Measurements from ENCODE around the gene TRPC3.

Gene TRPC3

GRCh38 chr4:121838136-121838535 lies 113.7 kb downstream of the TRPC3 start:
- no peak for ATAC-seq
- TF ChIP-seq ZFP30 (CRISPR knock-in tag; IDR thresholded peaks at IDR 0.05) (no peak), TSHZ2 (CRISPR knock-in tag; IDR thresholded peaks at IDR 0.05) (no peak), PATZ1 (CRISPR knock-in tag; IDR thresholded peaks at IDR 0.05; ENCODE audit: borderline replicate concordance) (no peak), CSDC2 (CRISPR knock-in tag; IDR thresholded peaks at IDR 0.05) (no peak), RARB (CRISPR knock-in tag; IDR thresholded peaks at IDR 0.05) (no peak), ARNTL (CRISPR knock-in tag; IDR thresholded peaks at IDR 0.05; ENCODE audit: borderline replicate concordance, low read depth) (no peak), ZC3H10 (CRISPR knock-in tag; IDR thresholded peaks at IDR 0.05) (no peak), POU6F1 (CRISPR knock-in tag; IDR thresholded peaks at IDR 0.05; ENCODE audit: borderline replicate concordance, low read depth) (no peak), CREB5 (CRISPR knock-in tag; IDR thresholded peaks at IDR 0.05; ENCODE audit: low read depth) (no peak), BACH2 (CRISPR knock-in tag; IDR thresholded peaks at IDR 0.05; ENCODE audit: borderline replicate concordance) (no peak), CSRNP3 (CRISPR knock-in tag; IDR thresholded peaks at IDR 0.05) (no peak), GLIS3 (CRISPR knock-in tag; IDR thresholded peaks at IDR 0.05) (no peak), ZNF70 (CRISPR knock-in tag; IDR thresholded peaks at IDR 0.05) (no peak), TCF4 (CRISPR knock-in tag; IDR thresholded peaks at IDR 0.05; ENCODE audit: borderline replicate concordance) (no peak), ESRRG (CRISPR knock-in tag; IDR thresholded peaks at IDR 0.05) (no peak), SNAI2 (CRISPR knock-in tag; IDR thresholded peaks at IDR 0.05) (no peak), OSR1 (CRISPR knock-in tag; IDR thresholded peaks at IDR 0.05) (no peak), ZFP3 (CRISPR knock-in tag; IDR thresholded peaks at IDR 0.05) (no peak), PPARA (CRISPR knock-in tag; IDR thresholded peaks at IDR 0.05; ENCODE audit: borderline replicate concordance) (no peak)

GRCh38 chr4:121829511-121829910 lies 122.3 kb downstream of the TRPC3 start:
- TF ChIP-seq GLIS3 (CRISPR knock-in tag; IDR thresholded peaks at IDR 0.05) (no peak), PPARA (CRISPR knock-in tag; IDR thresholded peaks at IDR 0.05; ENCODE audit: borderline replicate concordance) (no peak), BACH2 (CRISPR knock-in tag; IDR thresholded peaks at IDR 0.05; ENCODE audit: borderline replicate concordance) (no peak), CSRNP3 (CRISPR knock-in tag; IDR thresholded peaks at IDR 0.05) (no peak), ISL1 (CRISPR knock-in tag; IDR thresholded peaks at IDR 0.05) (no peak), SNAI2 (CRISPR knock-in tag; IDR thresholded peaks at IDR 0.05) (no peak), POU6F1 (CRISPR knock-in tag; IDR thresholded peaks at IDR 0.05; ENCODE audit: borderline replicate concordance, low read depth) (no peak), ZNF8 (CRISPR knock-in tag; IDR thresholded peaks at IDR 0.05) (no peak), ZNF565 (CRISPR knock-in tag; conservative IDR thresholded peaks at IDR 0.05; ENCODE audit: low read depth) (no peak), ZFP30 (CRISPR knock-in tag; IDR thresholded peaks at IDR 0.05) (no peak), PATZ1 (CRISPR knock-in tag; IDR thresholded peaks at IDR 0.05; ENCODE audit: borderline replicate concordance) (no peak), ZC3H10 (CRISPR knock-in tag; IDR thresholded peaks at IDR 0.05) (no peak)
- ATAC-seq: peak; percentile 45; the same call in 2 of the 3 replicates

All from SK-N-SH treated with all-trans-retinoic acid at 6 μM for 48 hours (cell line).